Mammary epithelial cell (primary cell): ENCODE measurements around the gene APOD.

Experiments used
- EZH2 ChIP-seq: IDR thresholded peaks from 2 replicates; pipeline ENCODE4 v1.6.1; 2012; ENCODE audit warnings: low read length, inconsistent platforms, borderline replicate concordance
- TF ChIP-seq, protein P1 (sequence below), 2 donors: IDR thresholded peaks in 1 of 2; conservative IDR thresholded peaks in 1 of 2; 2 replicates each; pipeline ENCODE4 v1.5.1; 2011 to 2012; ENCODE audit warnings: inconsistent platforms in 2 of 2, low read length in 2 of 2, mild to moderate bottlenecking in 2 of 2, control low read depth in 1 of 2, low read depth in 1 of 2; ENCODE audit not compliant: insufficient read depth in 1 of 2; ENCODE audit errors: extremely low read depth in 1 of 2

DNA sequence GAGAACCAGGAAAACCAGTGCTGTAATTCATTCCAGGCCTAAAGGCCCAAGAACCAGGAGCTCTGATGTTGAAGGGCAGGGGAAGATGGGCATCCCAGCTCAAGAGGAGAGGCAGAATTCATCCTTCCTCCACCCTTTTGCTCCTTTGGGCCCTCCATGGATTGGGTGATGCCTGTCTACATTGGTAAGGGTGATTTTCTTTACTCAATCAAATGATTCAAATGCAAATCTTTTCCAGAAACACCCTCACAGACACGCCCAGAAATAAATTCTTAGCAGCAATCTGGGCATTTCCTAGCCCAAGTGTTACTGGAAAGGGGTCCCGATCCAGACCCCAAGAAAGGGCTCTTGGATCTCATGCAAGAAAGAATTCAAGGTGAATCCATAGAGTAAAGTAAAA is 17.6 kb upstream of the APOD start:
- TF ChIP-seq, protein P1, sequence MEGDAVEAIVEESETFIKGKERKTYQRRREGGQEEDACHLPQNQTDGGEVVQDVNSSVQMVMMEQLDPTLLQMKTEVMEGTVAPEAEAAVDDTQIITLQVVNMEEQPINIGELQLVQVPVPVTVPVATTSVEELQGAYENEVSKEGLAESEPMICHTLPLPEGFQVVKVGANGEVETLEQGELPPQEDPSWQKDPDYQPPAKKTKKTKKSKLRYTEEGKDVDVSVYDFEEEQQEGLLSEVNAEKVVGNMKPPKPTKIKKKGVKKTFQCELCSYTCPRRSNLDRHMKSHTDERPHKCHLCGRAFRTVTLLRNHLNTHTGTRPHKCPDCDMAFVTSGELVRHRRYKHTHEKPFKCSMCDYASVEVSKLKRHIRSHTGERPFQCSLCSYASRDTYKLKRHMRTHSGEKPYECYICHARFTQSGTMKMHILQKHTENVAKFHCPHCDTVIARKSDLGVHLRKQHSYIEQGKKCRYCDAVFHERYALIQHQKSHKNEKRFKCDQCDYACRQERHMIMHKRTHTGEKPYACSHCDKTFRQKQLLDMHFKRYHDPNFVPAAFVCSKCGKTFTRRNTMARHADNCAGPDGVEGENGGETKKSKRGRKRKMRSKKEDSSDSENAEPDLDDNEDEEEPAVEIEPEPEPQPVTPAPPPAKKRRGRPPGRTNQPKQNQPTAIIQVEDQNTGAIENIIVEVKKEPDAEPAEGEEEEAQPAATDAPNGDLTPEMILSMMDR (conservative IDR thresholded peaks at IDR 0.05 in 1 of 2, IDR thresholded peaks at IDR 0.05 in 1 of 2; ENCODE audit: extremely low read depth in 1 of 2, insufficient read depth in 1 of 2, low read depth in 1 of 2, low read length in 2 of 2): no peak
- no peak for TF ChIP-seq EZH2
